Measurements from ENCODE around the gene P2RX6. TPM values are rescaled to one million over a fixed set of nuclear protein-coding genes. Genes with fewer than 3 reads are reported as not detected.

The P2RX6 gene
- total and polyA plus RNA-seq, 12 donors = 0.07 to 7.7 (median 3.2) TPM

DNA sequence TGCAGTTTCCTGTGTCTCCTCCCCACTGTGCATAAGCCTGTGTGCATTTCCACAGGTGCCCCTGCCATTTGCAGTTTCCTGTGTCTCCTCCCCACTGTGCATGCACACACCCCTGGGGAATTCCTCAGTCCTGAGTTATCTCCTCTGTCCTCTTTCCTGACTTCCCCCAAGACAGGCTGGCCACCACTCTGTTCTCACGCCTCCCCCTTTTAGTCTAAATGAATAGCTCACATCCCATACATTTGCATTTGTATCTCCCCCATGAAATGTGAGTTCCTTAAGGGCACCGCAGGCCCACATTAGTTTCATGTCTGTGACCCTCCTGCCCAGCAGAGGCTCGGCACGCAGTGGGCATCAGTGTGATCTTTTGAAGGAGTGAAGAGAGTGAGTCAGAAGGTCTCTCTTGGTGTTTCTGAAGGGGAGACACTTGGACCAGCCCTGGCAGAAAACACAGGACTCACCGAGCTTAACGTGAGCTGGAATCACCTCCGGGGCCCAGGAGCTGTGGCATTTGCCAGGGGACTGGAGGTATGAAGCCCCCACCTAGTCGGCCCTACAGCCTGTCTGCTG, 37.0 kb downstream of the P2RX6 start:
- 53 to 54% methylated on average over 8 of the region's 8 CpGs for WGBS, 2 donors
- TF ChIP-seq, protein P1, sequence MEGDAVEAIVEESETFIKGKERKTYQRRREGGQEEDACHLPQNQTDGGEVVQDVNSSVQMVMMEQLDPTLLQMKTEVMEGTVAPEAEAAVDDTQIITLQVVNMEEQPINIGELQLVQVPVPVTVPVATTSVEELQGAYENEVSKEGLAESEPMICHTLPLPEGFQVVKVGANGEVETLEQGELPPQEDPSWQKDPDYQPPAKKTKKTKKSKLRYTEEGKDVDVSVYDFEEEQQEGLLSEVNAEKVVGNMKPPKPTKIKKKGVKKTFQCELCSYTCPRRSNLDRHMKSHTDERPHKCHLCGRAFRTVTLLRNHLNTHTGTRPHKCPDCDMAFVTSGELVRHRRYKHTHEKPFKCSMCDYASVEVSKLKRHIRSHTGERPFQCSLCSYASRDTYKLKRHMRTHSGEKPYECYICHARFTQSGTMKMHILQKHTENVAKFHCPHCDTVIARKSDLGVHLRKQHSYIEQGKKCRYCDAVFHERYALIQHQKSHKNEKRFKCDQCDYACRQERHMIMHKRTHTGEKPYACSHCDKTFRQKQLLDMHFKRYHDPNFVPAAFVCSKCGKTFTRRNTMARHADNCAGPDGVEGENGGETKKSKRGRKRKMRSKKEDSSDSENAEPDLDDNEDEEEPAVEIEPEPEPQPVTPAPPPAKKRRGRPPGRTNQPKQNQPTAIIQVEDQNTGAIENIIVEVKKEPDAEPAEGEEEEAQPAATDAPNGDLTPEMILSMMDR (IDR thresholded peaks at IDR 0.05) = no peak
- intact Hi-C loops (cut with DNase I) = loop anchor here in 2 of 10 donors (5.0 to 10.0 kb wide), 2 partner anchors 35 to 87 kb away; partner anchors contain the start of genes AIFM3 (in 1 of the 2) and P2RX6 (in 1 of the 2)
- DNase-seq = no peak
- no peaks in the 10 kb centered on the region for H3K9me3 ChIP-seq
- H3K27ac ChIP-seq = no peak overlapping the region
- no peak for ATAC-seq
- peaks cover 0 to 12% (median 4%) of the 10 kb centered on the region in 7 donors for H3K27me3 ChIP-seq
- no peak overlapping the region for H3K4me3 ChIP-seq
- H3K4me1 ChIP-seq = no peaks in the 10 kb centered on the region
- no peaks in the 10 kb centered on the region for H3K36me3 ChIP-seq

GRCh38 chr22:21052715-21053459, 37.9 kb downstream of the P2RX6 start:
- DNase-seq (no peak), ATAC-seq (no peak)
- H3K36me3 ChIP-seq = no peaks in the 10 kb centered on the region
- intact Hi-C loops (cut with DNase I) = loop anchor here in 2 of 10 donors (5.0 to 10.0 kb wide), 2 partner anchors 36 to 88 kb away; partner anchors contain the start of genes AIFM3 (in 1 of the 2) and P2RX6 (in 1 of the 2)
- TF ChIP-seq, protein P1 (IDR thresholded peaks at IDR 0.05) = no peak
- H3K4me3 ChIP-seq = no peak overlapping the region
- 80 to 83% methylated on average over 8 of the region's 8 CpGs for WGBS, 2 donors
- H3K4me1 ChIP-seq = no peaks in the 10 kb centered on the region
- peaks cover 0 to 12% (median 5%) of the 10 kb centered on the region in 7 donors for H3K27me3 ChIP-seq
- H3K9me3 ChIP-seq = no peaks in the 10 kb centered on the region
- no peak overlapping the region for H3K27ac ChIP-seq

GRCh38 chr22:21054046-21054713, 39.2 kb downstream of the P2RX6 start:
- DNase-seq (no peak), ATAC-seq (peak in 1 of 8 donors; percentile 7)
- WGBS, 2 donors = 90 to 94% methylated on average over 15 of the region's 15 CpGs
- Histone ChIP-seq H3K36me3 (no peaks in the 10 kb centered on the region), H3K4me3 (no peak overlapping the region), H3K27ac (no peak overlapping the region), H3K9me3 (no peaks in the 10 kb centered on the region), H3K27me3 (peaks cover 0 to 12% (median 5%) of the 10 kb centered on the region in 7 donors), H3K4me1 (no peaks in the 10 kb centered on the region)
- intact Hi-C loops (cut with DNase I) = loop anchor here in 2 of 10 donors (5.0 to 10.0 kb wide), 2 partner anchors 37 to 89 kb away; partner anchors contain the start of genes AIFM3 (in 1 of the 2) and P2RX6 (in 1 of the 2)
- TF ChIP-seq, protein P1 (IDR thresholded peaks at IDR 0.05) = no peak

Measured in heart right ventricle (tissue), 16 donors.